Right renal cortex interstitium (tissue), 3 donors: ENCODE results near the gene LRMDA. TPM values are rescaled to one million over a fixed set of nuclear protein-coding genes. Genes with fewer than 3 reads are reported as not detected.

Experiments
- DNase-seq, 3 donors: peaks; one replicate each; pipeline ENCODE4 v3.0.0-alpha.2; 2013; ENCODE audit warnings: low read depth in 3 of 3, low spot score in 2 of 3
- polyA plus RNA-seq, 3 donors: library from polyadenylated mRNA; unstranded; fragments of 120-200 nt; gene quantifications; one replicate each; pipeline ENCODE4 v1.2.1, GENCODE V29; 2013; ENCODE audit not compliant: insufficient read length in 3 of 3

The LRMDA gene
- polyA plus RNA-seq, 3 donors, result 20.9 to 21.7 (median 21.2) TPM

GRCh38 chr10:76198287-76199035 lies 767.0 kb downstream of the LRMDA start:
- DNase-seq, result no peak

GRCh38 chr10:76201962-76202361 lies 770.5 kb downstream of the LRMDA start:
- DNase-seq, result no peak

- DNase-seq, result no peak
Observed at GRCh38 chr10:76202777-76203176, 771.4 kb downstream of the LRMDA start.

- no peak for DNase-seq
Observed at GRCh38 chr10:76205361-76205760, 773.9 kb downstream of the LRMDA start.

GRCh38 chr10:76206797-76207352 lies 775.5 kb downstream of the LRMDA start:
- DNase-seq, result no peak

GRCh38 chr10:76209135-76209534 lies 777.7 kb downstream of the LRMDA start:
- DNase-seq, result no peak

- no peak for DNase-seq
Observed at GRCh38 chr10:76210211-76210610, 778.8 kb downstream of the LRMDA start.

GRCh38 chr10:76211691-76212090 lies 780.3 kb downstream of the LRMDA start:
- DNase-seq, result no peak

GRCh38 chr10:76213876-76214275 lies 782.5 kb downstream of the LRMDA start:
- no peak for DNase-seq

GRCh38 chr10:76218035-76218434 lies 786.6 kb downstream of the LRMDA start:
- no peak for DNase-seq

GRCh38 chr10:76229341-76229740 lies 797.9 kb downstream of the LRMDA start:
- DNase-seq, result no peak

GRCh38 chr10:76230921-76231285 lies 799.5 kb downstream of the LRMDA start:
- no peak for DNase-seq

- DNase-seq, result no peak
Observed at GRCh38 chr10:76231286-76231934, 800.0 kb downstream of the LRMDA start.

GRCh38 chr10:76234499-76235226 lies 803.2 kb downstream of the LRMDA start:
- DNase-seq, result no peak

- DNase-seq, result no peak
Observed at GRCh38 chr10:76236356-76236755, 804.9 kb downstream of the LRMDA start.

- no peak for DNase-seq
Observed at GRCh38 chr10:76242956-76243355, 811.5 kb downstream of the LRMDA start.

- DNase-seq, result peak in 1 of 3 donors; percentile 68
Observed at GRCh38 chr10:76244061-76244686, 812.8 kb downstream of the LRMDA start.

- DNase-seq, result no peak
Observed at GRCh38 chr10:76245951-76246495, 814.6 kb downstream of the LRMDA start.

GRCh38 chr10:76248649-76249200 lies 817.3 kb downstream of the LRMDA start:
- peak in 1 of 3 donors; percentile 51 for DNase-seq
